Measurements from ENCODE around the gene CACNB4. TPM values are rescaled to one million over a fixed set of nuclear protein-coding genes. Genes with fewer than 3 reads are reported as not detected.
A peak's percentile ranks its signal among the peaks of the same experiment; 100 is the strongest.

CACNB4 gene
- total RNA-seq, 2 experiments from 2014 or later, result 0.34 to 0.41 TPM

- H3K4me3 Mint-ChIP-seq, result peak within 1 kb of the TSS; percentile 97
- peaks cover 8% of the 10 kb centered on the region for H3K36me3 Mint-ChIP-seq (ENCODE audit: low read depth)
- no peaks in the 10 kb centered on the region for H3K9me3 Mint-ChIP-seq
- POLR2A ChIA-PET, result interaction anchor here (0.7 to 1.2 kb wide), 4 partner anchors 9 to 191 kb away, joined by 3 read pairs; no protein-coding TSS in a partner anchor
- H3K27me3 Mint-ChIP-seq, result no peaks in the 10 kb centered on the region
- peaks cover 38% of the 10 kb centered on the region for H3K4me1 Mint-ChIP-seq (ENCODE audit: low read depth)
- TF ChIP-seq CTCF (IDR thresholded peaks at IDR 0.05), result no peak
- CTCF ChIA-PET, result interaction anchor here (1.3 to 1.6 kb wide), 3 partner anchors 11 to 197 kb away, joined by 3 to 4 read pairs (median 3); no protein-coding TSS in a partner anchor
- peak; percentile 93 for DNase-seq
- peak; percentile 97 for ATAC-seq
- intact Hi-C loops (cut with micrococcal nuclease), result no loop called here
- peak within 1 kb of the TSS; percentile 90 for H3K27ac Mint-ChIP-seq
These were observed 270.5 kb downstream of the CACNB4 start, which contains the start of gene ARL5A for GRCh38 chr2:151828143-151828889. ARL5A (minus strand) TSS chr2:151828421; CDS start chr2:151828176, 245 bp downstream.

- H3K36me3 Mint-ChIP-seq (ENCODE audit: low read depth), result peaks cover 8% of the 10 kb centered on the region
- no peak for TF ChIP-seq CTCF (IDR thresholded peaks at IDR 0.05)
- peak overlapping the region; percentile 97 for H3K4me3 Mint-ChIP-seq
- no peaks in the 10 kb centered on the region for H3K27me3 Mint-ChIP-seq
- intact Hi-C loops (cut with micrococcal nuclease), result no loop called here
- peaks cover 44% of the 10 kb centered on the region for H3K4me1 Mint-ChIP-seq (ENCODE audit: low read depth)
- H3K9me3 Mint-ChIP-seq, result no peaks in the 10 kb centered on the region
- H3K27ac Mint-ChIP-seq, result peak overlapping the region; percentile 89
- peak; percentile 33 for ATAC-seq
- ChIA-PET POLR2A (interaction anchor here (1.0 to 1.2 kb wide), 2 partner anchors 8 to 190 kb away, joined by 3 read pairs; no protein-coding TSS in a partner anchor), CTCF (interaction anchor here (1.3 to 1.6 kb wide), 2 partner anchors 11 to 12 kb away, joined by 3 to 4 read pairs; no protein-coding TSS in a partner anchor)
- DNase-seq, result peak; percentile 25
These were observed 271.2 kb downstream of the CACNB4 start for GRCh38 chr2:151827564-151828142.

GRCh38 chr2:151826737-151827157 is 272.1 kb downstream of the CACNB4 start:
- peaks cover 13% of the 10 kb centered on the region for H3K36me3 Mint-ChIP-seq (ENCODE audit: low read depth)
- no peak for TF ChIP-seq CTCF (IDR thresholded peaks at IDR 0.05)
- ATAC-seq, result no peak
- intact Hi-C loops (cut with micrococcal nuclease), result no loop called here
- peaks cover 50% of the 10 kb centered on the region for H3K4me1 Mint-ChIP-seq (ENCODE audit: low read depth)
- peak; percentile 21 for DNase-seq
- POLR2A ChIA-PET, result interaction anchor here (0.9 to 1.2 kb wide), 3 partner anchors 10 to 189 kb away, joined by 3 read pairs; no protein-coding TSS in a partner anchor
- peak overlapping the region; percentile 89 for H3K27ac Mint-ChIP-seq
- CTCF ChIA-PET, result no interaction called here
- H3K4me3 Mint-ChIP-seq, result peak overlapping the region; percentile 97
- H3K27me3 Mint-ChIP-seq, result no peaks in the 10 kb centered on the region
- H3K9me3 Mint-ChIP-seq, result no peaks in the 10 kb centered on the region

- Mint-ChIP-seq H3K4me3 (no peak overlapping the region), H3K27ac (no peak overlapping the region), H3K27me3 (no peaks in the 10 kb centered on the region), H3K36me3 (ENCODE audit: low read depth) (peaks cover 24% of the 10 kb centered on the region), H3K4me1 (ENCODE audit: low read depth) (peaks cover 66% of the 10 kb centered on the region), H3K9me3 (no peaks in the 10 kb centered on the region)
- ATAC-seq (no peak), DNase-seq (no peak)
- ChIA-PET POLR2A (no interaction called here), CTCF (interaction anchor here (0.9 kb wide), 1 partner anchor 201 kb away, joined by 3 read pairs; no protein-coding TSS in a partner anchor)
- intact Hi-C loops (cut with micrococcal nuclease), result no loop called here
- no peak for TF ChIP-seq CTCF (IDR thresholded peaks at IDR 0.05)
These were observed 274.0 kb downstream of the CACNB4 start for GRCh38 chr2:151824886-151825285.
